Measurements from ENCODE around the gene JAML. TPM values are rescaled to one million over a fixed set of nuclear protein-coding genes. Genes with fewer than 3 reads are reported as not detected.

The JAML gene
- not detected in 2 replicates for total RNA-seq (2014; rRNA removed; shearing (Covaris generic))

GRCh38 chr11:118224511-118225188, at the start of gene JAML:
Gene JAML, minus strand, starts transcription at chr11:118225011. Its CDS starts 10,145 bp downstream, at chr11:118214866.
- Histone ChIP-seq H3K27me3 (no peaks in the 10 kb centered on the region), H3K4me3 (no peak within 1 kb of the TSS), H3K27ac (no peak within 1 kb of the TSS), H3K4me1 (no peaks in the 10 kb centered on the region), H3K36me3 (no peaks in the 10 kb centered on the region), H3K9me3 (replicated peaks) (no peaks in the 10 kb centered on the region)
- DNase-seq = no peak

- Histone ChIP-seq H3K4me1 (no peaks in the 10 kb centered on the region), H3K4me3 (no peak overlapping the region), H3K36me3 (no peaks in the 10 kb centered on the region), H3K27ac (no peak overlapping the region), H3K9me3 (replicated peaks) (no peaks in the 10 kb centered on the region), H3K27me3 (no peaks in the 10 kb centered on the region)
- DNase-seq = no peak
Measured at GRCh38 chr11:118274186-118274585, 49.4 kb upstream of the JAML start.

GRCh38 chr11:118272001-118272400, 47.2 kb upstream of the JAML start:
- Histone ChIP-seq H3K4me1 (no peaks in the 10 kb centered on the region), H3K9me3 (replicated peaks) (no peaks in the 10 kb centered on the region), H3K27ac (no peak overlapping the region), H3K36me3 (no peaks in the 10 kb centered on the region), H3K27me3 (no peaks in the 10 kb centered on the region), H3K4me3 (no peak overlapping the region)
- DNase-seq = no peak

- no peaks in the 10 kb centered on the region for H3K27me3 ChIP-seq
- H3K27ac ChIP-seq = no peak overlapping the region
- no peaks in the 10 kb centered on the region for H3K36me3 ChIP-seq
Measured at GRCh38 chr11:118267486-118267885, 42.7 kb upstream of the JAML start.

GRCh38 chr11:118265954-118266353, 41.1 kb upstream of the JAML start:
- Histone ChIP-seq H3K27me3 (no peaks in the 10 kb centered on the region), H3K27ac (no peak overlapping the region), H3K4me3 (no peak overlapping the region), H3K36me3 (no peaks in the 10 kb centered on the region), H3K4me1 (no peaks in the 10 kb centered on the region), H3K9me3 (replicated peaks) (no peaks in the 10 kb centered on the region)
- DNase-seq = no peak

More at GRCh38 chr11:118267486-118267885, 42.7 kb upstream of the JAML start:
- Histone ChIP-seq H3K4me1 (no peaks in the 10 kb centered on the region), H3K4me3 (no peak overlapping the region), H3K9me3 (replicated peaks) (no peaks in the 10 kb centered on the region)
- no peak for DNase-seq

GRCh38 chr11:118264569-118265465, 40.0 kb upstream of the JAML start:
- no peak overlapping the region for H3K27ac ChIP-seq
- no peaks in the 10 kb centered on the region for H3K36me3 ChIP-seq
- no peaks in the 10 kb centered on the region for H3K4me1 ChIP-seq
- no peak for DNase-seq
- no peaks in the 10 kb centered on the region for H3K9me3 ChIP-seq (replicated peaks)
- H3K27me3 ChIP-seq = no peaks in the 10 kb centered on the region
- H3K4me3 ChIP-seq = no peak overlapping the region

GRCh38 chr11:118263695-118264568, 39.1 kb upstream of the JAML start, which contains the start of gene MPZL2:
Gene MPZL2, minus strand, starts transcription at chr11:118264297. Its CDS starts 144 bp downstream, at chr11:118264153.
- H3K9me3 ChIP-seq (replicated peaks) = no peaks in the 10 kb centered on the region
- H3K27me3 ChIP-seq = no peaks in the 10 kb centered on the region
- H3K27ac ChIP-seq = no peak within 1 kb of the TSS
- no peaks in the 10 kb centered on the region for H3K4me1 ChIP-seq
- no peak for DNase-seq
- H3K36me3 ChIP-seq = no peaks in the 10 kb centered on the region
- no peak within 1 kb of the TSS for H3K4me3 ChIP-seq

- Histone ChIP-seq H3K27me3 (no peaks in the 10 kb centered on the region), H3K4me3 (no peak overlapping the region), H3K27ac (no peak overlapping the region), H3K36me3 (no peaks in the 10 kb centered on the region), H3K9me3 (replicated peaks) (no peaks in the 10 kb centered on the region), H3K4me1 (no peaks in the 10 kb centered on the region)
- no peak for DNase-seq
Measured at GRCh38 chr11:118263112-118263511, 38.3 kb upstream of the JAML start.

- DNase-seq = no peak
- H3K36me3 ChIP-seq = no peaks in the 10 kb centered on the region
- no peaks in the 10 kb centered on the region for H3K4me1 ChIP-seq
- H3K9me3 ChIP-seq (replicated peaks) = no peaks in the 10 kb centered on the region
- no peaks in the 10 kb centered on the region for H3K27me3 ChIP-seq
- H3K27ac ChIP-seq = no peak overlapping the region
- H3K4me3 ChIP-seq = no peak overlapping the region
Measured at GRCh38 chr11:118260353-118260752, 35.5 kb upstream of the JAML start.

- H3K4me3 ChIP-seq = no peak overlapping the region
- H3K36me3 ChIP-seq = no peaks in the 10 kb centered on the region
- H3K9me3 ChIP-seq (replicated peaks) = no peaks in the 10 kb centered on the region
- DNase-seq = no peak
- no peaks in the 10 kb centered on the region for H3K27me3 ChIP-seq
- H3K27ac ChIP-seq = no peak overlapping the region
- no peaks in the 10 kb centered on the region for H3K4me1 ChIP-seq
Measured at GRCh38 chr11:118259138-118259537, 34.3 kb upstream of the JAML start.

- no peaks in the 10 kb centered on the region for H3K4me1 ChIP-seq
- H3K9me3 ChIP-seq (replicated peaks) = no peaks in the 10 kb centered on the region
- no peaks in the 10 kb centered on the region for H3K27me3 ChIP-seq
- no peak overlapping the region for H3K27ac ChIP-seq
- DNase-seq = peak in 1 of 2 experiments; percentile 20
- H3K36me3 ChIP-seq = no peaks in the 10 kb centered on the region
- no peak overlapping the region for H3K4me3 ChIP-seq
Measured at GRCh38 chr11:118258410-118258809, 33.6 kb upstream of the JAML start.

GRCh38 chr11:118252688-118253087, 27.9 kb upstream of the JAML start:
- H3K9me3 ChIP-seq (replicated peaks) = no peaks in the 10 kb centered on the region
- H3K27me3 ChIP-seq = no peaks in the 10 kb centered on the region
- H3K36me3 ChIP-seq = no peaks in the 10 kb centered on the region
- no peaks in the 10 kb centered on the region for H3K4me1 ChIP-seq
- H3K4me3 ChIP-seq = peak overlapping the region; percentile 67
- H3K27ac ChIP-seq = no peak overlapping the region
- DNase-seq = no peak

- Histone ChIP-seq H3K27ac (peak within 1 kb of the TSS; percentile 40; the same call in 1 of the 2 replicates), H3K9me3 (replicated peaks) (no peaks in the 10 kb centered on the region), H3K4me3 (peak within 1 kb of the TSS; percentile 67), H3K4me1 (no peaks in the 10 kb centered on the region), H3K36me3 (no peaks in the 10 kb centered on the region), H3K27me3 (no peaks in the 10 kb centered on the region)
- peak; percentile 50 to 64 for DNase-seq
Measured at GRCh38 chr11:118251858-118252652, 27.2 kb upstream of the JAML start, which contains the start of gene MPZL3. Gene MPZL3, minus strand, starts transcription at chr11:118252365. Its CDS starts 71 bp downstream, at chr11:118252294.

GRCh38 chr11:118247041-118247440, 22.2 kb upstream of the JAML start:
- no peaks in the 10 kb centered on the region for H3K9me3 ChIP-seq (replicated peaks)
- no peak overlapping the region for H3K4me3 ChIP-seq
- H3K4me1 ChIP-seq = no peaks in the 10 kb centered on the region
- no peaks in the 10 kb centered on the region for H3K27me3 ChIP-seq
- H3K36me3 ChIP-seq = no peaks in the 10 kb centered on the region
- DNase-seq = no peak
- no peak overlapping the region for H3K27ac ChIP-seq

Data from SJCRH30 (cell line).